ENCODE measurements around the gene B3GNT7.

Gene B3GNT7

GRCh38 chr2:231412618-231412963 is 17.1 kb downstream of the B3GNT7 start:
- no peaks in the 10 kb centered on the region for H3F3A ChIP-seq (ENCODE audit: insufficient read depth, low read length)
- TF ChIP-seq CTCF (IDR thresholded peaks at IDR 0.05; ENCODE audit: low read length) (no peak), EZH2 (IDR thresholded peaks at IDR 0.05; ENCODE audit: borderline replicate concordance, low read length) (no peak)
- H3K27ac ChIP-seq (ENCODE audit: low read depth, low read length, poor library complexity, severe bottlenecking) = no peak overlapping the region
- no peaks in the 10 kb centered on the region; the same call in 1 of the 2 replicates for H3K27me3 ChIP-seq (ENCODE audit: insufficient read depth, low read length)
- peaks cover 15% of the 10 kb centered on the region for H3K9me3 ChIP-seq (ENCODE audit: low read length)
- H3K4me1 ChIP-seq (ENCODE audit: insufficient read depth, low read length, severe bottlenecking) = peaks cover 5% of the 10 kb centered on the region
- H3K4me2 ChIP-seq (ENCODE audit: low read length) = no peak overlapping the region
- peaks cover 13% of the 10 kb centered on the region; the same call in 1 of the 2 replicates for H3K36me3 ChIP-seq (ENCODE audit: insufficient read depth, low read length)
- H3K9me2 ChIP-seq (ENCODE audit: low read depth, low read length) = no peaks in the 10 kb centered on the region
- H3K9ac ChIP-seq (ENCODE audit: low read length) = no peak overlapping the region
- no peaks in the 10 kb centered on the region for H3K79me2 ChIP-seq (ENCODE audit: insufficient read depth, low read length)
- no peaks in the 10 kb centered on the region for H4K20me1 ChIP-seq (ENCODE audit: insufficient read depth, low read length)
- no peak overlapping the region for H2AFZ ChIP-seq (ENCODE audit: low read length)
- H3K4me3 ChIP-seq (ENCODE audit: low read depth, low read length, poor library complexity, severe bottlenecking) = no peak overlapping the region

- Histone ChIP-seq H3K9me3 (ENCODE audit: low read length) (peaks cover 15% of the 10 kb centered on the region), H4K20me1 (ENCODE audit: insufficient read depth, low read length) (no peaks in the 10 kb centered on the region), H3K27ac (ENCODE audit: low read depth, low read length, poor library complexity, severe bottlenecking) (no peak overlapping the region), H3F3A (ENCODE audit: insufficient read depth, low read length) (no peaks in the 10 kb centered on the region), H3K27me3 (ENCODE audit: insufficient read depth, low read length) (no peaks in the 10 kb centered on the region; the same call in 1 of the 2 replicates), H3K4me1 (ENCODE audit: insufficient read depth, low read length, severe bottlenecking) (peaks cover 5% of the 10 kb centered on the region), H3K9ac (ENCODE audit: low read length) (no peak overlapping the region), H3K9me2 (ENCODE audit: low read depth, low read length) (no peaks in the 10 kb centered on the region), H3K4me3 (ENCODE audit: low read depth, low read length, poor library complexity, severe bottlenecking) (no peak overlapping the region), H3K36me3 (ENCODE audit: insufficient read depth, low read length) (peaks cover 13% of the 10 kb centered on the region; the same call in 1 of the 2 replicates), H3K4me2 (ENCODE audit: low read length) (no peak overlapping the region), H3K79me2 (ENCODE audit: insufficient read depth, low read length) (no peaks in the 10 kb centered on the region), H2AFZ (ENCODE audit: low read length) (no peak overlapping the region)
- TF ChIP-seq EZH2 (IDR thresholded peaks at IDR 0.05; ENCODE audit: borderline replicate concordance, low read length) (no peak), CTCF (IDR thresholded peaks at IDR 0.05; ENCODE audit: low read length) (no peak)
Observed at GRCh38 chr2:231413456-231413855, 17.9 kb downstream of the B3GNT7 start.

GRCh38 chr2:231413921-231414476 is 18.5 kb downstream of the B3GNT7 start:
- Histone ChIP-seq H3K4me2 (ENCODE audit: low read length) (no peak overlapping the region), H3K4me3 (ENCODE audit: low read depth, low read length, poor library complexity, severe bottlenecking) (no peak overlapping the region), H2AFZ (ENCODE audit: low read length) (no peak overlapping the region), H3K79me2 (ENCODE audit: insufficient read depth, low read length) (no peaks in the 10 kb centered on the region), H3K27ac (ENCODE audit: low read depth, low read length, poor library complexity, severe bottlenecking) (no peak overlapping the region), H3K9me3 (ENCODE audit: low read length) (peaks cover 15% of the 10 kb centered on the region), H3F3A (ENCODE audit: insufficient read depth, low read length) (no peaks in the 10 kb centered on the region), H3K36me3 (ENCODE audit: insufficient read depth, low read length) (peaks cover 13% of the 10 kb centered on the region; the same call in 1 of the 2 replicates), H3K27me3 (ENCODE audit: insufficient read depth, low read length) (no peaks in the 10 kb centered on the region; the same call in 1 of the 2 replicates), H3K9ac (ENCODE audit: low read length) (no peak overlapping the region), H3K9me2 (ENCODE audit: low read depth, low read length) (no peaks in the 10 kb centered on the region), H4K20me1 (ENCODE audit: insufficient read depth, low read length) (no peaks in the 10 kb centered on the region), H3K4me1 (ENCODE audit: insufficient read depth, low read length, severe bottlenecking) (peaks cover 5% of the 10 kb centered on the region)
- TF ChIP-seq EZH2 (IDR thresholded peaks at IDR 0.05; ENCODE audit: borderline replicate concordance, low read length) = no peak
- TF ChIP-seq CTCF (IDR thresholded peaks at IDR 0.05; ENCODE audit: low read length) = no peak
